HUES6 (cell line): Measurements from ENCODE around the gene CDH10.

Experiments
- H3K27ac ChIP-seq: 2 replicates; pipeline ENCODE4 v1.7.0; 2013; ENCODE audit warnings: low read depth, mild to moderate bottlenecking, low read length, inconsistent platforms
- H3K27me3 ChIP-seq: 2 replicates; pipeline ENCODE4 v1.6.1; 2013; ENCODE audit warnings: low read length; ENCODE audit not compliant: control insufficient read depth, insufficient read depth
- H3K36me3 ChIP-seq: 2 replicates; pipeline ENCODE4 v1.6.1; 2013; ENCODE audit warnings: low read length; ENCODE audit not compliant: control insufficient read depth, insufficient read depth
- H3K4me1 ChIP-seq: 2 replicates; pipeline ENCODE4 v1.6.1; 2013; ENCODE audit warnings: low read length; ENCODE audit not compliant: control insufficient read depth, insufficient read depth
- H3K4me3 ChIP-seq: 2 replicates; pipeline ENCODE4 v1.5.1; 2013; ENCODE audit warnings: low read depth, low read length
- H3K9ac ChIP-seq: one replicate; pipeline ENCODE4 v1.6.1; 2013; ENCODE audit warnings: mild to moderate bottlenecking, low read length
- H3K9me3 ChIP-seq: 2 replicates; pipeline ENCODE4 v1.6.1; 2013; ENCODE audit warnings: low read depth, low read length; ENCODE audit not compliant: control insufficient read depth, insufficient read depth

The CDH10 gene

DNA sequence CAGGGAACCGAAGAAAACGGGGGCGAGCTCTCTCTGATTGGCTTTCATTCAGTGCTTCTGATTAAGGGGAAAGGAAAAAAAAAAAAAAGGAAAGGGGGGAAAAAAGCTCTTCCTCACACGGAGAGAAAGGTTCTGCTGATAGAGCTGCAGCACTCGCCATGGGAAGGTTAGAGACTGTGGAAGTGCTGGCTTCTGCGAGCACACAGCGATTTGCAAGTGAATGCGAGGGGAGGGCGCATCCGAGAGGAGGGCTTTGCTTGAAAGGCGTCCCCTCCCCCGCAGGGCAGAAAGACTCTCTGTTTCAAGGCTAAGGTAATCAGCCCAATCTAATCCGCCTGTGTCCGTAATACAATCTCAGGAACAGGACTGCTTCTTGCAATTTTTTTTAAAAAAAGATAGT, at the start of gene CDH10:
Gene CDH10 (minus strand): TSS at position 218 of the 400 bp plus-strand sequence. CDS start 51,488 bp downstream, outside the sequence.
- no peaks in the 10 kb centered on the region for H3K36me3 ChIP-seq
- H3K4me3 ChIP-seq, result peak within 1 kb of the TSS; percentile 58
- H3K9me3 ChIP-seq, result no peaks in the 10 kb centered on the region
- peak within 1 kb of the TSS; percentile 36 for H3K9ac ChIP-seq
- H3K27ac ChIP-seq, result no peak within 1 kb of the TSS
- peaks cover 13% of the 10 kb centered on the region for H3K27me3 ChIP-seq
- peaks cover 3% of the 10 kb centered on the region; the same call in 1 of the 2 replicates for H3K4me1 ChIP-seq

DNA sequence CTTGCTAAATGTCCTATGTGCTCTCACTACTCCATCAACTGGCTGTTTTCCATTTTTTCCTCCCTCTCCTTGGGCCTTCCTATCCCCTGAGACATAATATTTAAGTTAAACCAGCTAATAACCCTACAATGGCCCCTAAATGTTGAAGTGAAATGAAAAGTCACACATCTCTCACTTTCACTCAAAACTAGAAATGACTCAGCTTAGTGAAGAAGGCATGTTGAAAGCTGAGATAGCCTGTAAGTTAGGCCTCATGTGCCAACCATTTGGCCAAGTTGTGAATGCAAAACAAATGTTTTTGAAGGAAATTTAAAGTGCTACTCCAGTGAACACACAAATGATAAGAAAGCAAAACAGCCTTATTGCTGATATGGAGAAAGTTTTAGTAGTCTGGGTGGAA, 48.8 kb upstream of the CDH10 start:
- peaks cover 7% of the 10 kb centered on the region; the same call in 1 of the 2 replicates for H3K9me3 ChIP-seq
- H3K27ac ChIP-seq, result no peak overlapping the region
- no peak overlapping the region for H3K4me3 ChIP-seq
- no peaks in the 10 kb centered on the region for H3K27me3 ChIP-seq
- no peaks in the 10 kb centered on the region for H3K4me1 ChIP-seq
- H3K9ac ChIP-seq, result no peak overlapping the region
- no peaks in the 10 kb centered on the region for H3K36me3 ChIP-seq

DNA sequence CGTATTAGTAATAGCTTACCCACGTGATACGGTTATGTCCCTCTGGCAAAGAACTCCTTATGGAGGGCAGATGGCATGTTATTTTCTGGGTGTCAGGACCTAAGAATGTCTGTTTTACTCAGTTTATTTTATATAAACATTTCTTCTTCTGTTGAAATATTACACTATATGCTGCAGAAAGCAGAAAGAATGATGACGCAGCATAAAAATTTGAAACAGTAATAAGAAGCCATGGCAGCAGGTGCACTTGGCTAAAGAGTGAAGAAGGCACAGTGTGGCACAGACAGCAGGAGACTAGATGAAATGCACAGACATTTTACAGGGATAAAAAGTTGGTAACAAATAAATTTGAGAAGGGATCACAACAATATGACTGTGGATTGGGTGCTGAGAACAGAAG, 46.3 kb upstream of the CDH10 start:
- H3K4me3 ChIP-seq, result no peak overlapping the region
- peaks cover 6% of the 10 kb centered on the region; the same call in 1 of the 2 replicates for H3K9me3 ChIP-seq
- H3K4me1 ChIP-seq, result no peaks in the 10 kb centered on the region
- no peak overlapping the region for H3K9ac ChIP-seq
- no peak overlapping the region for H3K27ac ChIP-seq
- no peaks in the 10 kb centered on the region for H3K27me3 ChIP-seq
- H3K36me3 ChIP-seq, result no peaks in the 10 kb centered on the region

GRCh38 chr5:24681106-24681505, 36.3 kb upstream of the CDH10 start:
- H3K4me3 ChIP-seq, result no peak overlapping the region
- peaks cover 22% of the 10 kb centered on the region for H3K9me3 ChIP-seq
- no peaks in the 10 kb centered on the region for H3K4me1 ChIP-seq
- no peaks in the 10 kb centered on the region for H3K36me3 ChIP-seq
- no peaks in the 10 kb centered on the region for H3K27me3 ChIP-seq
- no peak overlapping the region for H3K27ac ChIP-seq
- no peak overlapping the region for H3K9ac ChIP-seq

GRCh38 chr5:24668050-24668449, 23.3 kb upstream of the CDH10 start:
- H3K4me1 ChIP-seq, result no peaks in the 10 kb centered on the region
- no peak overlapping the region for H3K4me3 ChIP-seq
- H3K27ac ChIP-seq, result no peak overlapping the region
- no peaks in the 10 kb centered on the region for H3K9me3 ChIP-seq
- H3K36me3 ChIP-seq, result no peaks in the 10 kb centered on the region
- no peak overlapping the region for H3K9ac ChIP-seq
- no peaks in the 10 kb centered on the region for H3K27me3 ChIP-seq

DNA sequence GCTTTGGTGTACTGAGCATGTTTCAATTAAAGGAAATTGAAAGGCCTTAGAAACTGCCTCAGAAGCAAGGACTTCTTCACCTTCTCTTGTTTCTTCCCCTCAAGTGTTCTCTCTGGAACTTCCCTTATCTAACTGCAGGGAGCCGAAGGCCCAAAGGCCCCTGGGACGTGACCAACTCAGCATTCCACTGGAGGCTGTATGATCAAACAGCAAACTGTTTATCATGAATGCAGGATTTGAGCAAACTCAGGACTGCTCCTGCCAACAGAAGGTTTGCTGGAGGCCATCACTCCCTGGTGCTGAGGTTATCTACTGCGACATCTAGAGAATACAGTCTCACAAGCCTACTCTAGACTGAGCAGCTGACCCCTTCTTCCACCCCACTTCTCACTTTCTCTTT, 4.8 kb upstream of the CDH10 start:
- no peak overlapping the region for H3K4me3 ChIP-seq
- H3K36me3 ChIP-seq, result no peaks in the 10 kb centered on the region
- H3K9ac ChIP-seq, result no peak overlapping the region
- no peaks in the 10 kb centered on the region for H3K27me3 ChIP-seq
- H3K4me1 ChIP-seq, result peaks cover 17% of the 10 kb centered on the region; the same call in 1 of the 2 replicates
- H3K9me3 ChIP-seq, result 0 out of 2 replicates have a peak, but pooled peaks cover 6% of the 10 kb centered on the region
- H3K27ac ChIP-seq, result no peak overlapping the region

DNA sequence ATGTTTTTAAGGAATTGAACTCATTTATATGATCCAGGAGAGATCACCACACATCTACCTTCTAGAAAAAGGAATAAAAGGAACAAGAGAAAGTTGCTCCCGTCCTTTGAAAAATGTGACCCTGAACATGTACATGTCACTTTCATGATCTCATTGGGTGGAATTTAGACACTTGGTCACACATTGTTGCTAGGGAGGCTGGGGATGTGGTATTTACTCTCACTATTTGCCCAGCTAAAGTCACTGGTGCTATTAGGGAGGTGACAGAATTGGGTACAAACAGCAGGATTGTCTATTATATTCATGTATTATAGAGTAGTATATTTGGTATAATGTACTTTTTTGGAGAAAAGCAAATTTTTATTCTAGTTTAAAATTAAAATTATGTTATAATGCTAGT, 2.1 kb upstream of the CDH10 start:
- no peak overlapping the region for H3K27ac ChIP-seq
- H3K9ac ChIP-seq, result no peak overlapping the region

GRCh38 chr5:24645483-24645882, 705 bp upstream of the CDH10 start:
- Histone ChIP-seq H3K27ac (no peak overlapping the region), H3K36me3 (no peaks in the 10 kb centered on the region), H3K4me1 (peaks cover 3% of the 10 kb centered on the region; the same call in 1 of the 2 replicates), H3K4me3 (peak overlapping the region; percentile 58), H3K9ac (no peak overlapping the region), H3K27me3 (peaks cover 13% of the 10 kb centered on the region), H3K9me3 (no peaks in the 10 kb centered on the region)

More for the DNA sequence above, 2.1 kb upstream of the CDH10 start:
- peaks cover 13% of the 10 kb centered on the region for H3K27me3 ChIP-seq
- no peaks in the 10 kb centered on the region for H3K9me3 ChIP-seq
- H3K36me3 ChIP-seq, result no peaks in the 10 kb centered on the region
- H3K4me3 ChIP-seq, result no peak overlapping the region
- peaks cover 14% of the 10 kb centered on the region; the same call in 1 of the 2 replicates for H3K4me1 ChIP-seq

DNA sequence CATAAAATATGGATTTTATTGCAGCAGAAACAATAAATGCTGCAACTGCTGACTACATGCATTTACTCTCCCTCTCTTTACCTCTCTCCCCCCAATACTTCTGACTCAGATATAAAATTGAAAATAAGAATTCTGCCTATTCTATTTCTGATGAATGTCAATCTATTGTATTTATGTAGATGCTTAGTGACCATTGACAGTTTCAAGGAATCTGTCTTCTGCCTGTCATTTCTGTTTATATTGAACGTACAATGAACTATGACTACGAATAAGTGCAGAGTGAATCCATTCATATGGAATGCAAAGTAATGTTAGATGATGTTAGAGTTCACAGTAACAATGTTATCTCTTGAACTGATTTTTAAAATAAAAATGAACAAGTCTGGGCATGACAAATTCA, 898 bp downstream of the CDH10 start:
- no peak overlapping the region for H3K9ac ChIP-seq
- H3K9me3 ChIP-seq, result no peaks in the 10 kb centered on the region
- peak overlapping the region; percentile 58; the same call in 1 of the 2 replicates for H3K4me3 ChIP-seq
- H3K36me3 ChIP-seq, result no peaks in the 10 kb centered on the region
- H3K27me3 ChIP-seq, result peaks cover 13% of the 10 kb centered on the region
- peaks cover 3% of the 10 kb centered on the region; the same call in 1 of the 2 replicates for H3K4me1 ChIP-seq
- H3K27ac ChIP-seq, result no peak overlapping the region

GRCh38 chr5:24643156-24643555, 1.6 kb downstream of the CDH10 start:
- H3K27ac ChIP-seq, result no peak overlapping the region
- no peak overlapping the region for H3K9ac ChIP-seq
- peaks cover 3% of the 10 kb centered on the region; the same call in 1 of the 2 replicates for H3K4me1 ChIP-seq
- no peaks in the 10 kb centered on the region for H3K36me3 ChIP-seq
- peaks cover 13% of the 10 kb centered on the region for H3K27me3 ChIP-seq
- H3K9me3 ChIP-seq, result no peaks in the 10 kb centered on the region
- H3K4me3 ChIP-seq, result no peak overlapping the region

DNA sequence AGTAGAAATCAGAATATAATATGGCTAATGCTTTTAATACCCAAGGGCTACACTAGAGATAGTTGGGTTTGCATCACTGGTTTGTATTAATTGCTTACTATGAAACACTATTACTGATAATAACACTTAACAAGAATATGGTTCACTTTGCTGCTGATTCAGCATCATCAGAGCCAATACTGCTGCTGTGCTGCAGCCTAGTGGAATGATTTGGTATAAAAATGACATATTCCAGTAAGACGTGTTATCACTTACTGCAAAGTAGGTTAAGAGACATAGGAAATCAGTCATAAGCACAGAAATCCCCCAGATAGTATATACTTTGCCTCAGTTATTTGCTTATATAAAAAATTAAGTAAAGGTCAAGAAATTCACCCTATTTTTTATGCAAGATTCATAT, 2.8 kb downstream of the CDH10 start:
- H3K27me3 ChIP-seq, result peaks cover 13% of the 10 kb centered on the region
- no peak overlapping the region for H3K9ac ChIP-seq
- H3K36me3 ChIP-seq, result no peaks in the 10 kb centered on the region

More for the DNA sequence above, 2.8 kb downstream of the CDH10 start:
- Histone ChIP-seq H3K4me1 (peaks cover 3% of the 10 kb centered on the region; the same call in 1 of the 2 replicates), H3K27ac (no peak overlapping the region), H3K9me3 (no peaks in the 10 kb centered on the region), H3K4me3 (no peak overlapping the region)
